Testis (tissue), 2 donors: Measurements from ENCODE around the gene MDH2.
"Not testable (repeated sequence)": the region's sequence is repeated elsewhere in the genome, so short reads cannot be mapped to it uniquely, and the experiment has no call there.

Source experiments
- CTCF ChIP-seq, 3 experiments: fragments of 450-650 bp in 2 of 3; fragments of 200-600 bp in 1 of 3; sonication (generic) in 1 of 3; IDR thresholded peaks; one replicate each; pipeline ENCODE4 v1.5.1; 2016 to 2019; ENCODE audit warnings: antibody characterized with exemption in 3 of 3, mild to moderate bottlenecking in 2 of 3, moderate library complexity in 1 of 3
- POLR2A ChIP-seq: fragments of 450-650 bp; IDR thresholded peaks from one replicate; pipeline ENCODE4 v1.6.1; 2017; ENCODE audit warnings: antibody characterized with exemption, mild to moderate bottlenecking, moderate library complexity

GRCh38 chr7:76103788-76104187, 55.9 kb downstream of the MDH2 start:
- TF ChIP-seq CTCF (IDR thresholded peaks at IDR 0.05); POLR2A: not testable (repeated sequence)
